Colonic mucosa (tissue), 4 donors: ENCODE results near the gene PRKCA. TPM values are rescaled to one million over a fixed set of nuclear protein-coding genes. Genes with fewer than 3 reads are reported as not detected.
"Not testable (repeated sequence)": the region's sequence is repeated elsewhere in the genome, so short reads cannot be mapped to it uniquely, and the experiment has no call there.

Source experiments
- DNase-seq: peaks from one replicate; pipeline ENCODE4 v3.0.0-alpha.2; 2020
- H3K27ac ChIP-seq: fragments of 200-600 bp; one replicate; pipeline ENCODE4 v1.8.0; 2021
- H3K27me3 ChIP-seq: fragments of 200-600 bp; one replicate; pipeline ENCODE4 v1.8.0; 2021
- H3K36me3 ChIP-seq: fragments of 200-600 bp; one replicate; pipeline ENCODE4 v1.8.0; 2021
- H3K4me1 ChIP-seq: fragments of 200-600 bp; one replicate; pipeline ENCODE4 v1.8.0; 2021; ENCODE audit warnings: mild to moderate bottlenecking
- H3K4me3 ChIP-seq: fragments of 200-600 bp; one replicate; pipeline ENCODE4 v1.8.0; 2021
- H3K9ac ChIP-seq, 2 donors: one replicate each; pipeline ENCODE4 v1.7.0; 2013; ENCODE audit warnings: control low read depth in 2 of 2, low read depth in 2 of 2, low read length in 2 of 2
- H3K9me3 ChIP-seq: fragments of 200-600 bp; one replicate; pipeline ENCODE4 v1.8.0; 2021
- CTCF ChIP-seq: fragments of 200-600 bp; IDR thresholded peaks from one replicate; pipeline ENCODE4 v1.8.0; 2022; ENCODE audit warnings: antibody characterized with exemption, mild to moderate bottlenecking
- intact Hi-C: fragments of 100-400 bp; cut with DNase I; formaldehyde crosslinking; loops from one replicate; pipeline ENCODE4 v1.14.1; 2022
- total RNA-seq, 2 donors: library from RNA; stranded (reverse); fragmentation: NEBNext Ultra II Directional in 1 of 2; extraction: Animal tissue kit (Norgen Biotek cat#: 25700) in 1 of 2; gene quantifications; one replicate each; pipeline ENCODE4 v1.2.1, GENCODE V29; 2021
- donor health status: healthy.
- donor health status: DM: no; HTN: no; CAD: no.
- donor health status: DM: no; HTN: no; CAD: no.

PRKCA gene
- total RNA-seq, 2 donors from 2014 or later = 40.0 to 41.8 TPM

DNA sequence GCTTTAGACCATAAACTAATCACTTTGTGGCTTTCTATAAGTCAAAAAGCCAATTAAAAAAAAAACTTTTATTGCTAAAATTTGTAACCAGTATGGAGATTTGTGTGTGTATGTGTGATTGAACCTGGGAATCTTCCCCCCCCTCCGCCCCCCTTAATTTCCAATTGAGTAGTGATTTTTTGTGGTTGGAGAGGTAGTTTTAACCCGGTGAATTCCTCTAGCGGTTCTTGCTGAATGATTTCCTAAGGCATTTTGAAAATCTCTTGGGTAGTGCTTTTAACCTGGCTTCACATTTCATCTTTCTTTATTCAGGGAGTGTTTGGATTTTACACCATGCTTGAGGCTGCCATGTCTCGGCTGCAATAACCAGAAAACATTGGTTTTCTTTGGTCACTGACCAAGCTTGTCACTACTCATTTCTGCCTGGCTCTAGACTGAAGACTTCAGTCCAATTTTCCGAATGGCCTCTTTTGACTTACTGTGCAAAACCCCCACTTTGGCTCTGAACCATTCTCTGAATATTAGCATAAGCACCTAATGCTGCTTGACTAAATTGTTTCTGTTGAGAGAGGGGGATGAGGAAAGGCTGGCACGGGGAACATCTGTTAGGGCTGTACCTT lies 35.6 kb downstream of the PRKCA start:
- H3K4me3 ChIP-seq = no peak overlapping the region
- no peak overlapping the region for H3K9ac ChIP-seq
- no peak overlapping the region for H3K27ac ChIP-seq
- intact Hi-C loops = no loop called here
- no peaks in the 10 kb centered on the region for H3K4me1 ChIP-seq
- H3K36me3 ChIP-seq = no peaks in the 10 kb centered on the region
- H3K9me3 ChIP-seq = no peaks in the 10 kb centered on the region
- DNase-seq = no peak
- no peak for TF ChIP-seq CTCF
- no peaks in the 10 kb centered on the region for H3K27me3 ChIP-seq

DNA sequence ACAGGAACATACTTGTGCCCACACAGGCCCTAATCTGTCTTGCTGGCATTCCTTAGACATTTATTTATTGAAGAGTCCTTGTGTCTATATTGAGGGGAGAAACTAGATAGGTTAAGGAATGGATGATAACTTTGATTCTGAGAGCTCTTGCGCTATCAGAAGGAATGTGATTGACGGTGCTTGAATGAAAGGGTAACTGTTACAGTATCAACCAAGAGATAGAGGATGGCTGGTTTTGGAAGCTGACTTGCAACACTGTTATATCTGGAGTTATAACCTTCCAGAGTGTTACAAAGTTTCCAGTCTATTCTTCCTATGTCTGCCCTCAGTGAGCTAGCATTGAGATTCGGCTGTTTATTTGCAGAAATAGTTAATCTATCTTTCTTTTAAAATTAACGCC lies 36.5 kb downstream of the PRKCA start:
- H3K9me3 ChIP-seq = no peaks in the 10 kb centered on the region
- intact Hi-C loops = no loop called here
- H3K4me3 ChIP-seq = no peak overlapping the region
- no peaks in the 10 kb centered on the region for H3K27me3 ChIP-seq
- no peak overlapping the region for H3K27ac ChIP-seq
- no peaks in the 10 kb centered on the region for H3K36me3 ChIP-seq
- no peaks in the 10 kb centered on the region for H3K4me1 ChIP-seq
- DNase-seq = no peak
- no peak overlapping the region for H3K9ac ChIP-seq
- no peak for TF ChIP-seq CTCF

DNA sequence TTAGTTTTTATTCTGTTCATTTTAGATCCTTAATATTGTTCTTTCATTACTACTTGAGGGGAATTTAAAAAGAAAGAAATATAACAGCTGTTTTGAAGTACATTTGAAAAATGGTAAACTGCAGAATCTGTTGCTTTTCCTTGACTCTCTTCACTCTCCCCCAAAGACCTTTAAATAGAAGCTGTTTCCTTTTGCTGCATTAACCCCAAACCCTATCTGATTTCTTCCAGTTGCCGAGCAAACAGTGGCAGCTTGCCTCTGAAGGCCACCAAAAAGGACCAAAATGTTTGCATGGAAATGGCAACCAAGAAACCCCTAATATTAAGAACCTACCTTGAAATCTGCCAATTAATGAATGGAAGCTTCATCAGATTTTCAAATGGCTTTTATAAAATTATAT lies 37.1 kb downstream of the PRKCA start:
- intact Hi-C loops = no loop called here
- Histone ChIP-seq H3K4me3 (no peak overlapping the region), H3K4me1 (no peaks in the 10 kb centered on the region), H3K27me3 (no peaks in the 10 kb centered on the region), H3K9ac (no peak overlapping the region), H3K36me3 (no peaks in the 10 kb centered on the region), H3K9me3 (no peaks in the 10 kb centered on the region), H3K27ac (no peak overlapping the region)
- no peak for TF ChIP-seq CTCF
- DNase-seq = no peak

DNA sequence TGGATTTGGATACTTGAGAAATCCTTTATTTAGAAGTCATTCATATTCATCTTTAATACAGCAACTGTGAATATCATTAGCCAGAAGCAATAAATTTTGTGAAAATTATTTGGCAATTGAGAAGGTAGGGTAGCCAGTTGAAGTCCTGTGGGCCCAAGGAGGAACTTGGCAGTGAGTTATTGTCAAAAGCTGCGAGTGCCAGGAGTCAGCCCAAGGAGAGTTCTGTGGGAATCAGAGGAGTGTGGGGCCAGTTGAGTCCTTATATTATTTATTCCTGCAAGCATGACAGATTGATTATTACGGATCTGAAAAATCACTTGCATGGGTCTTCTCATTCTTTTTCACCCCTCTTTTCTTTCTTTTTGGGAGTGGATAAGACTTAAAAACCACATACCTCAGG lies 38.3 kb downstream of the PRKCA start:
- TF ChIP-seq CTCF = no peak
- no peak for DNase-seq
- intact Hi-C loops = no loop called here
- H3K27ac ChIP-seq = no peak overlapping the region
- H3K4me1 ChIP-seq = no peaks in the 10 kb centered on the region
- no peak overlapping the region for H3K9ac ChIP-seq
- no peaks in the 10 kb centered on the region for H3K36me3 ChIP-seq
- H3K4me3 ChIP-seq = no peak overlapping the region
- no peaks in the 10 kb centered on the region for H3K9me3 ChIP-seq
- no peaks in the 10 kb centered on the region for H3K27me3 ChIP-seq

- Histone ChIP-seq H3K9me3 (no peaks in the 10 kb centered on the region), H3K9ac (no peak overlapping the region), H3K27me3 (no peaks in the 10 kb centered on the region), H3K4me3 (no peak overlapping the region), H3K4me1 (peaks cover 4% of the 10 kb centered on the region), H3K27ac (no peak overlapping the region), H3K36me3 (no peaks in the 10 kb centered on the region)
- TF ChIP-seq CTCF = no peak
- DNase-seq = no peak
- intact Hi-C loops = no loop called here
Observed at GRCh38 chr17:66341462-66341861, 39.0 kb downstream of the PRKCA start.

DNA sequence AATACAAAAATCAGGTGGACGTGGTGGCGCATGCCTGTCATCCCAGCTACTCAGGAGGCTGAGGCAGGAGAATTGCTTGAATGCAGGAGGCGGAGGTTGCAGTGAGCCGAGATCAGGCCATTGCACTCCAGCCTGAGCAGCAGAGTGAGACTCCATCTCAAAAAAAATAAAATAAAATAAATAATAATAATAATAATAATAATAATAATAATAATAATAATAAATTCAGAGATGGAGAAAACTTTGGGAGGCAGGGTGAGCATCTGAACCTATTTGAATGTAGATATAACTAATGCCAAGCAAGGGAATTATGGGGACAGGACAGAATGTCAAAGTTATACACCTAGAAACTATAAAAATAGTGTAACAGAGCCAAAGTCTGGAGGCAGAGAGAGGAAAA lies 39.9 kb downstream of the PRKCA start:
- intact Hi-C loops, H3K4me3 ChIP-seq, DNase-seq, H3K4me1 ChIP-seq, H3K36me3 ChIP-seq, H3K27me3 ChIP-seq, H3K9me3 ChIP-seq, H3K9ac ChIP-seq, H3K27ac ChIP-seq: not testable (repeated sequence)
